Liver (tissue), 9 donors: Measurements from ENCODE around the gene USP16. TPM values are rescaled to one million over a fixed set of nuclear protein-coding genes. Genes with fewer than 3 reads are reported as not detected.

Experiments
- DNase-seq: peaks from one replicate; pipeline ENCODE4 v3.0.0-alpha.2; 2017; ENCODE audit warnings: low spot score
- H3K27ac ChIP-seq, 2 donors: one replicate each; pipeline ENCODE4 v1.7.0; 2013; ENCODE audit warnings: inconsistent platforms in 2 of 2, low read length in 2 of 2, control low read depth in 1 of 2, low read depth in 1 of 2, mild to moderate bottlenecking in 1 of 2
- H3K27me3 ChIP-seq, 4 donors: one replicate each; pipeline versions ENCODE4 v1.6.1 to v1.7.0; 2013; ENCODE audit warnings: low read length in 3 of 4, inconsistent platforms in 1 of 4, mild to moderate bottlenecking in 1 of 4, moderate library complexity in 1 of 4; ENCODE audit not compliant: control insufficient read depth in 4 of 4, insufficient read depth in 4 of 4
- H3K36me3 ChIP-seq, 4 donors: one replicate each; pipeline versions ENCODE4 v1.6.1 to v1.7.0; 2013; ENCODE audit warnings: low read length in 3 of 4, mild to moderate bottlenecking in 3 of 4, low read depth in 1 of 4, moderate library complexity in 1 of 4; ENCODE audit not compliant: control insufficient read depth in 4 of 4, insufficient read depth in 3 of 4
- H3K4me1 ChIP-seq, 4 donors: one replicate each; pipeline versions ENCODE4 v1.6.1 to v1.7.0; 2013; ENCODE audit warnings: low read length in 3 of 4, mild to moderate bottlenecking in 3 of 4, moderate library complexity in 1 of 4; ENCODE audit not compliant: control insufficient read depth in 4 of 4, insufficient read depth in 4 of 4
- H3K4me3 ChIP-seq, 3 donors: one replicate each; pipeline versions ENCODE4 v1.6.1 to v1.7.0; 2013; ENCODE audit warnings: low read length in 3 of 3, control low read depth in 1 of 3, low read depth in 1 of 3, mild to moderate bottlenecking in 1 of 3
- H3K9ac ChIP-seq, 2 donors: one replicate each; pipeline ENCODE4 v1.7.0; 2013; ENCODE audit warnings: low read length in 2 of 2, mild to moderate bottlenecking in 2 of 2, moderate library complexity in 2 of 2, control low read depth in 1 of 2, low read depth in 1 of 2
- H3K9me3 ChIP-seq, 4 donors: one replicate each; pipeline versions ENCODE4 v1.6.1 to v1.7.0; 2013; ENCODE audit warnings: low read length in 3 of 4; ENCODE audit not compliant: control insufficient read depth in 4 of 4
- ATF3 ChIP-seq: IDR thresholded peaks from 2 replicates; pipeline ENCODE4 v1.6.1; 2016; ENCODE audit warnings: antibody characterized with exemption
- CTCF ChIP-seq: fragments of 150-350 bp; IDR thresholded peaks from 2 replicates; pipeline ENCODE4 v1.5.1; 2017; ENCODE audit warnings: improper control_type of control experiment, low read depth, low read length; ENCODE audit not compliant: missing input control
- EGR1 ChIP-seq, 2 donors: IDR thresholded peaks; 2 replicates each; pipeline ENCODE4 v1.6.1; 2016 to 2018; ENCODE audit warnings: antibody characterized with exemption in 2 of 2, low read depth in 2 of 2
- FOXA1 ChIP-seq: IDR thresholded peaks from 2 replicates; pipeline ENCODE4 v1.6.1; 2016; ENCODE audit warnings: antibody characterized with exemption
- FOXA2 ChIP-seq: IDR thresholded peaks from 2 replicates; pipeline ENCODE4 v1.6.1; 2016; ENCODE audit warnings: antibody characterized with exemption
- GABPA ChIP-seq, 2 donors: IDR thresholded peaks in 1 of 2; conservative IDR thresholded peaks in 1 of 2; 2 replicates each; pipeline ENCODE4 v1.6.1; 2016; ENCODE audit warnings: antibody characterized with exemption in 2 of 2, mild to moderate bottlenecking in 1 of 2, moderate library complexity in 1 of 2
- HNF4A ChIP-seq, 2 donors: conservative IDR thresholded peaks; 2 replicates each; pipeline ENCODE4 v1.6.1; 2016; ENCODE audit warnings: antibody characterized with exemption in 2 of 2, mild to moderate bottlenecking in 2 of 2
- HNF4G ChIP-seq: IDR thresholded peaks from 2 replicates; pipeline ENCODE4 v1.6.1; 2016; ENCODE audit warnings: antibody characterized with exemption
- JUND ChIP-seq, 2 donors: IDR thresholded peaks; 2 replicates each; pipeline ENCODE4 v1.6.1; 2016; ENCODE audit warnings: antibody characterized with exemption in 2 of 2
- MAX ChIP-seq: IDR thresholded peaks from 2 replicates; pipeline ENCODE4 v1.6.1; 2016; ENCODE audit warnings: antibody characterized with exemption
- NR2F2 ChIP-seq: IDR thresholded peaks from 2 replicates; pipeline ENCODE4 v1.6.1; 2016; ENCODE audit warnings: antibody characterized with exemption
- RAD21 ChIP-seq, 2 donors: IDR thresholded peaks; 2 replicates each; pipeline ENCODE4 v1.6.1; 2016; ENCODE audit warnings: antibody characterized with exemption in 2 of 2, mild to moderate bottlenecking in 2 of 2
- REST ChIP-seq: IDR thresholded peaks from 2 replicates; pipeline ENCODE4 v1.6.1; 2016; ENCODE audit warnings: antibody characterized with exemption, mild to moderate bottlenecking
- RXRA ChIP-seq, 2 donors: IDR thresholded peaks; 2 replicates each; pipeline ENCODE4 v1.6.1; 2017 to 2018; ENCODE audit warnings: antibody characterized with exemption in 2 of 2, mild to moderate bottlenecking in 1 of 2
- SP1 ChIP-seq: IDR thresholded peaks from 2 replicates; pipeline ENCODE4 v1.6.1; 2018; ENCODE audit warnings: antibody characterized with exemption, mild to moderate bottlenecking
- TAF1 ChIP-seq: conservative IDR thresholded peaks from 2 replicates; pipeline ENCODE4 v1.6.1; 2016; ENCODE audit warnings: antibody characterized with exemption, mild to moderate bottlenecking
- YY1 ChIP-seq: IDR thresholded peaks from 2 replicates; pipeline ENCODE4 v1.6.1; 2016; ENCODE audit warnings: antibody characterized with exemption, mild to moderate bottlenecking
- ZBTB33 ChIP-seq: IDR thresholded peaks from 2 replicates; pipeline ENCODE4 v1.6.1; 2016; ENCODE audit warnings: antibody characterized with exemption
- WGBS: extraction: QIAGEN DNeasy Blood & Tissue Kit; methylation state at CpG from one replicate; pipeline ENCODE4 v1.1.7; 2013; 5-methylcytosine and 5-hydroxymethylcytosine counted together
- polyA plus RNA-seq, 2 donors: library from polyadenylated mRNA; stranded (reverse) in 1 of 2; unstranded in 1 of 2; fragments of 200-250 nt in 1 of 2; fragments of >200 nt in 1 of 2; fragmentation: Nextera tagmentation in 1 of 2; extraction: Ambion mirVana in 1 of 2; gene quantifications; one replicate each; pipeline versions ENCODE4 v1.2.1 to v1.2.3, GENCODE V29; 2013 to 2015
- total RNA-seq, 2 donors: library from RNA; depleted of rRNA; stranded (reverse); fragments of >200 nt; gene quantifications; one replicate each; pipeline ENCODE4 v1.2.3, GENCODE V29; 2014
- donor health status: healthy.
- donor health status: healthy.
- donor health status: healthy.
- donor health status: healthy.
- donor health status: healthy.

USP16 gene
- total and polyA plus RNA-seq, 4 donors, result 13.3 to 45.3 (median 18.1) TPM

GRCh38 chr21:29084372-29084771, 59.9 kb downstream of the USP16 start:
- H3K4me1 ChIP-seq, result peaks cover 0 to 5% (median 0%) of the 10 kb centered on the region in 4 donors
- no peaks in the 10 kb centered on the region for H3K36me3 ChIP-seq
- no peak for DNase-seq
- H3K9me3 ChIP-seq, result no peaks in the 10 kb centered on the region
- no peak overlapping the region for H3K9ac ChIP-seq
- no peak overlapping the region for H3K4me3 ChIP-seq
- 77% methylated on average over 2 of the region's 2 CpGs for WGBS
- TF ChIP-seq NR2F2 (no peak), EGR1 (IDR thresholded peaks at IDR 0.05; ENCODE audit: low read depth in 2 of 2) (no peak), RXRA (IDR thresholded peaks at IDR 0.05) (no peak), HNF4A (conservative IDR thresholded peaks at IDR 0.05) (no peak), CTCF (no peak), JUND (IDR thresholded peaks at IDR 0.05) (no peak), TAF1 (no peak), FOXA1 (no peak), ZBTB33 (no peak), YY1 (no peak), HNF4G (no peak), RAD21 (IDR thresholded peaks at IDR 0.05) (no peak), SP1 (no peak), MAX (no peak), FOXA2 (no peak), REST (no peak), ATF3 (no peak), GABPA (IDR thresholded peaks at IDR 0.05 in 1 of 2, conservative IDR thresholded peaks at IDR 0.05 in 1 of 2) (no peak)
- H3K27ac ChIP-seq, result no peak overlapping the region
- H3K27me3 ChIP-seq, result no peaks in the 10 kb centered on the region
